ENCODE results near the gene KDM4F.

Gene KDM4F

GRCh38 chr11:95045812-95046211, 3.4 kb upstream of the KDM4F start:
- no peak for TF ChIP-seq CTCF (IDR thresholded peaks at IDR 0.05; ENCODE audit: control extremely low read depth, extremely low read depth, low read depth, missing control alignments)
- ChIA-PET CTCF (interaction anchor here (1.7 kb wide), 1 partner anchor 19 kb away, joined by 4 read pairs; no protein-coding TSS in a partner anchor), POLR2A (no interaction called here)
- DNase-seq (ENCODE audit: extremely low spot score), result no peak

- POLR2A ChIA-PET, result no interaction called here
- TF ChIP-seq CTCF (IDR thresholded peaks at IDR 0.05; ENCODE audit: control extremely low read depth, extremely low read depth, low read depth, missing control alignments), result no peak
- CTCF ChIA-PET, result interaction anchor here (1.4 kb wide), 1 partner anchor 17 kb away, joined by 5 read pairs; no protein-coding TSS in a partner anchor
- DNase-seq (ENCODE audit: extremely low spot score), result no peak
These were observed 1.5 kb downstream of the KDM4F start for GRCh38 chr11:95050595-95051202.

- DNase-seq (ENCODE audit: extremely low spot score), result no peak
- no peak for TF ChIP-seq CTCF (IDR thresholded peaks at IDR 0.05; ENCODE audit: control extremely low read depth, extremely low read depth, low read depth, missing control alignments)
- CTCF ChIA-PET, result interaction anchor here (0.9 to 1.6 kb wide), 3 partner anchors 13 to 39 kb away, joined by 3 to 4 read pairs (median 3); partner anchors contain the start of gene SRSF8
These were observed 5.1 kb downstream of the KDM4F start for GRCh38 chr11:95054356-95054755.

GRCh38 chr11:95055283-95055897, 6.2 kb downstream of the KDM4F start:
- TF ChIP-seq CTCF (IDR thresholded peaks at IDR 0.05; ENCODE audit: control extremely low read depth, extremely low read depth, low read depth, missing control alignments), result no peak
- ChIA-PET CTCF (interaction anchor here (5.4 kb wide), 1 partner anchor 14 kb away, joined by 56 read pairs; the partner anchor contains the start of gene SRSF8), POLR2A (no interaction called here)
- peak; percentile 35 for DNase-seq (ENCODE audit: extremely low spot score)

More at GRCh38 chr11:95054356-95054755, 5.1 kb downstream of the KDM4F start:
- POLR2A ChIA-PET, result interaction anchor here (1.4 kb wide), 1 partner anchor 13 kb away, joined by 4 read pairs; the partner anchor contains the start of gene SRSF8

- ChIA-PET CTCF (interaction anchor here (1.1 to 5.4 kb wide), 2 partner anchors 11 to 17 kb away, joined by 3 to 56 read pairs; partner anchors contain the start of gene SRSF8), POLR2A (interaction anchor here (1.7 kb wide), 1 partner anchor 9 kb away, joined by 5 read pairs; the partner anchor contains the start of gene SRSF8)
- no peak for TF ChIP-seq CTCF (IDR thresholded peaks at IDR 0.05; ENCODE audit: control extremely low read depth, extremely low read depth, low read depth, missing control alignments)
- DNase-seq (ENCODE audit: extremely low spot score), result no peak
These were observed 8.7 kb downstream of the KDM4F start for GRCh38 chr11:95057959-95058358.

GRCh38 chr11:95058621-95059020, 9.4 kb downstream of the KDM4F start:
- no peak for TF ChIP-seq CTCF (IDR thresholded peaks at IDR 0.05; ENCODE audit: control extremely low read depth, extremely low read depth, low read depth, missing control alignments)
- CTCF ChIA-PET, result interaction anchor here (5.4 kb wide), 1 partner anchor 11 kb away, joined by 56 read pairs; the partner anchor contains the start of gene SRSF8

More at GRCh38 chr11:95058621-95059020, 9.4 kb downstream of the KDM4F start:
- POLR2A ChIA-PET, result interaction anchor here (1.7 kb wide), 1 partner anchor 9 kb away, joined by 5 read pairs; the partner anchor contains the start of gene SRSF8
- DNase-seq (ENCODE audit: extremely low spot score), result no peak

All from GM10248 (cell line).